Stimulated activated CD4-positive, alpha-beta T cell treated with anti-CD3 and anti-CD28 coated beads, Interleukin-12 subunit alpha, Interleukin-12 subunit beta, amount 100 ng/mL, for 4 hours (primary cell): ENCODE data around the gene CPEB2.

Experiments
- DNase-seq: peaks from one replicate; pipeline ENCODE4 v3.0.0-alpha.2; 2020

CPEB2 gene

GRCh38 chr4:15001869-15002658 lies at the start of gene CPEB2:
Gene CPEB2 (plus strand): TSS chr4:15002481. CDS start chr4:15002674, 193 bp downstream.
- peak; percentile 89 for DNase-seq

- DNase-seq: no peak
Observed at GRCh38 chr4:14958436-14958835, 43.8 kb upstream of the CPEB2 start.

GRCh38 chr4:14961292-14961691 lies 41.0 kb upstream of the CPEB2 start:
- no peak for DNase-seq

- no peak for DNase-seq
Observed at GRCh38 chr4:14965071-14965470, 37.2 kb upstream of the CPEB2 start.

GRCh38 chr4:14967982-14968381 lies 34.3 kb upstream of the CPEB2 start:
- DNase-seq: no peak

GRCh38 chr4:14977830-14978229 lies 24.5 kb upstream of the CPEB2 start:
- DNase-seq: no peak

- no peak for DNase-seq
Observed at GRCh38 chr4:14984448-14984847, 17.8 kb upstream of the CPEB2 start.

GRCh38 chr4:14985161-14985560 lies 17.1 kb upstream of the CPEB2 start:
- DNase-seq: no peak

GRCh38 chr4:14985843-14986242 lies 16.4 kb upstream of the CPEB2 start:
- DNase-seq: no peak

- DNase-seq: no peak
Observed at GRCh38 chr4:14987054-14987453, 15.2 kb upstream of the CPEB2 start.

GRCh38 chr4:14990484-14990883 lies 11.8 kb upstream of the CPEB2 start:
- no peak for DNase-seq

GRCh38 chr4:14994242-14994641 lies 8.0 kb upstream of the CPEB2 start:
- DNase-seq: no peak

GRCh38 chr4:15001248-15001868 lies 923 bp upstream of the CPEB2 start:
- peak; percentile 42 for DNase-seq

- DNase-seq: peak; percentile 64
Observed at GRCh38 chr4:15002659-15003400, 549 bp downstream of the CPEB2 start.

- peak; percentile 62 for DNase-seq
Observed at GRCh38 chr4:15003401-15003890, 1.2 kb downstream of the CPEB2 start.

GRCh38 chr4:15003891-15004738 lies 1.8 kb downstream of the CPEB2 start:
- peak; percentile 51 for DNase-seq

- peak; percentile 37 for DNase-seq
Observed at GRCh38 chr4:15004739-15005301, 2.5 kb downstream of the CPEB2 start.

- DNase-seq: no peak
Observed at GRCh38 chr4:15005474-15006115, 3.3 kb downstream of the CPEB2 start.

GRCh38 chr4:15006416-15007024 lies 4.2 kb downstream of the CPEB2 start:
- DNase-seq: no peak

- no peak for DNase-seq
Observed at GRCh38 chr4:15007201-15007600, 4.9 kb downstream of the CPEB2 start.

GRCh38 chr4:15010038-15010585 lies 7.8 kb downstream of the CPEB2 start:
- DNase-seq: no peak
